ENCODE data around the gene DTNB. TPM values are rescaled to one million over a fixed set of nuclear protein-coding genes. Genes with fewer than 3 reads are reported as not detected.

DTNB gene
- polyA plus RNA-seq, 1 experiment, result 12.5 TPM

DNA sequence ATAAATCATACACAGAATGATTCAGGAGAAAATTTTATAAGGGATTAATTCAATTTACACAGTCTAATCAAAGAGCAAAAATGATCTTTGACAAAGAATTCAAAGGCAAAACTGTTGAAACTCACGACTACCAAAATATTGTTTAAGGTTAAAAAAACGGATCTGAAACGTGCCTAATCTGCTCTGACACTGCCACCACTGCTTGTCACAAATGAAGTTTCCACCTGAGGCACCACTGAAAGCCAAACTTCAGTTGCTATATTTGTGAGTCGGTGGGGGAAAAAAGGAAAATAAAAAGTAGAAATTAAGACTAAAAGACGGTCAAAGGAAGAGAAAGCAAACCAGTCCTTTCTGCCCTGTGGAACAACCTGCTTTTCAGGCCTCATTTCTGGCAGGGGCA lies 191.0 kb downstream of the DTNB start:
- no peak for DNase-seq (ENCODE audit: low read depth, low spot score)
- no peak overlapping the region for H3K4me3 ChIP-seq (ENCODE audit: low read depth, low read length)
- CTCF ChIA-PET, result interaction anchor here (1.1 to 1.5 kb wide), 2 partner anchors 121 to 173 kb away, joined by 5 to 7 read pairs; no protein-coding TSS in a partner anchor
- TF ChIP-seq, protein P1, sequence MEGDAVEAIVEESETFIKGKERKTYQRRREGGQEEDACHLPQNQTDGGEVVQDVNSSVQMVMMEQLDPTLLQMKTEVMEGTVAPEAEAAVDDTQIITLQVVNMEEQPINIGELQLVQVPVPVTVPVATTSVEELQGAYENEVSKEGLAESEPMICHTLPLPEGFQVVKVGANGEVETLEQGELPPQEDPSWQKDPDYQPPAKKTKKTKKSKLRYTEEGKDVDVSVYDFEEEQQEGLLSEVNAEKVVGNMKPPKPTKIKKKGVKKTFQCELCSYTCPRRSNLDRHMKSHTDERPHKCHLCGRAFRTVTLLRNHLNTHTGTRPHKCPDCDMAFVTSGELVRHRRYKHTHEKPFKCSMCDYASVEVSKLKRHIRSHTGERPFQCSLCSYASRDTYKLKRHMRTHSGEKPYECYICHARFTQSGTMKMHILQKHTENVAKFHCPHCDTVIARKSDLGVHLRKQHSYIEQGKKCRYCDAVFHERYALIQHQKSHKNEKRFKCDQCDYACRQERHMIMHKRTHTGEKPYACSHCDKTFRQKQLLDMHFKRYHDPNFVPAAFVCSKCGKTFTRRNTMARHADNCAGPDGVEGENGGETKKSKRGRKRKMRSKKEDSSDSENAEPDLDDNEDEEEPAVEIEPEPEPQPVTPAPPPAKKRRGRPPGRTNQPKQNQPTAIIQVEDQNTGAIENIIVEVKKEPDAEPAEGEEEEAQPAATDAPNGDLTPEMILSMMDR (IDR thresholded peaks at IDR 0.05; ENCODE audit: low read depth, low read length), result no peak
- POLR2A ChIA-PET, result no interaction called here
- no peaks in the 10 kb centered on the region for H3K27me3 ChIP-seq (ENCODE audit: control insufficient read depth, insufficient read depth, low read length)
- H3K9me3 ChIP-seq (ENCODE audit: control insufficient read depth, insufficient read depth, low read length), result no peaks in the 10 kb centered on the region; the same call in 1 of the 2 replicates
- peak overlapping the region; percentile 4 for H3K27ac ChIP-seq (ENCODE audit: low read depth, low read length)

DNA sequence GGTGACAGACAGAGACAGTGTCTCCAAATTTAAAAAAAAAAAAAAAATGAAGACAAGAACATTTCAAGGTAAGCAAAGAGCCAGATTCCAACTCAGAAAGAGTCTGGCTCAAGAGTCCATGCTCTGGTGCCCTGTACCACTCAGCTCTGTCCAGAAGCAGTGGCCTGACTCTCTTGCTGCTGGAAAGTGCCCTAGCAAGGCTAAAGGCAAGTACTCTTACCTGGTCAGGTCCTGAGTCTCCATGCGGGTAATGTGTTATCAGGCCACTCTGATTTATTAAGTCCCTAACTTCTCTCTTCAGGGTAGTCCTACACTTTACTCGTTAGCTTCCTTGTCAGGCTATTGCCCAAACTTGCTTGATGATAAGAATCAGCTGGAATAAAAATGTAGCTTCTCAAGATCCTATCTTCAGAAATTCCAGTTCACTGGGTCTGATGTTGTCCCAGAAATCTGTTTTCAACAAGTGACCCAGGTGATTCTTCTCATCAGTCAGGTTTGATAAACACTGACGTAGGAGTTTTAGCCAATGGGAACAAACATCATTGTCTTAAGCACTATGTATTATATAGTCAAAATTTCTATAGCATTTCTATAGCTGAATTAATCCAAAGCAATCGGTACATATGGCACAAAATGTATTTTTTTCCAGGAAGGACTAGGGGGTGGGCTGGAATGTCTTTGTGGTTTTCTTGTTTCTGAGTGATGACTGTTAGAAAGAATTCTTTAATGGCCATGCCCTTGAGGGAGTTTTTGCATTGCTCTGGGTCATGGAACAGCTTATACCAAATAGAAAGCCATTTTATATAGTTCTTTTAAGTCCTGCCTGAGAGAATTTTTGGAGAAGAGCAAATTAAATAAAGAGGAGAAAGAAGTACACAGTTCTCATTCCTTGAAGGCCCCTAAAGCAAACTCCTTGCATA lies 191.7 kb downstream of the DTNB start:
- Histone ChIP-seq H3K27me3 (ENCODE audit: control insufficient read depth, insufficient read depth, low read length) (no peaks in the 10 kb centered on the region), H3K4me3 (ENCODE audit: low read depth, low read length) (no peak overlapping the region), H3K27ac (ENCODE audit: low read depth, low read length) (no peak overlapping the region), H3K9me3 (ENCODE audit: control insufficient read depth, insufficient read depth, low read length) (no peaks in the 10 kb centered on the region; the same call in 1 of the 2 replicates)
- peak; percentile 8 for DNase-seq (ENCODE audit: low read depth, low spot score)
- POLR2A ChIA-PET, result no interaction called here
- TF ChIP-seq, protein P1 (IDR thresholded peaks at IDR 0.05; ENCODE audit: low read depth, low read length), result no peak
- CTCF ChIA-PET, result interaction anchor here (1.1 to 1.5 kb wide), 2 partner anchors 120 to 172 kb away, joined by 5 to 7 read pairs; no protein-coding TSS in a partner anchor

- Histone ChIP-seq H3K27ac (ENCODE audit: low read depth, low read length) (no peak overlapping the region), H3K9me3 (ENCODE audit: control insufficient read depth, insufficient read depth, low read length) (peaks cover 6% of the 10 kb centered on the region), H3K4me3 (ENCODE audit: low read depth, low read length) (no peak overlapping the region), H3K27me3 (ENCODE audit: control insufficient read depth, insufficient read depth, low read length) (no peaks in the 10 kb centered on the region)
- no peak for DNase-seq (ENCODE audit: low read depth, low spot score)
- TF ChIP-seq, protein P1 (IDR thresholded peaks at IDR 0.05; ENCODE audit: low read depth, low read length), result no peak
- CTCF ChIA-PET, result no interaction called here
- POLR2A ChIA-PET, result no interaction called here
These were observed 192.8 kb downstream of the DTNB start for GRCh38 chr2:25480561-25480960.

- TF ChIP-seq, protein P1 (IDR thresholded peaks at IDR 0.05; ENCODE audit: low read depth, low read length), result no peak
- POLR2A ChIA-PET, result no interaction called here
- Histone ChIP-seq H3K4me3 (ENCODE audit: low read depth, low read length) (no peak overlapping the region), H3K9me3 (ENCODE audit: control insufficient read depth, insufficient read depth, low read length) (peaks cover 13% of the 10 kb centered on the region), H3K27ac (ENCODE audit: low read depth, low read length) (no peak overlapping the region), H3K27me3 (ENCODE audit: control insufficient read depth, insufficient read depth, low read length) (no peaks in the 10 kb centered on the region)
- DNase-seq (ENCODE audit: low read depth, low spot score), result no peak
- CTCF ChIA-PET, result no interaction called here
These were observed 193.6 kb downstream of the DTNB start for GRCh38 chr2:25479761-25480160.

- ChIA-PET CTCF (no interaction called here), POLR2A (no interaction called here)
- DNase-seq (ENCODE audit: low read depth, low spot score), result no peak
- TF ChIP-seq, protein P1 (IDR thresholded peaks at IDR 0.05; ENCODE audit: low read depth, low read length), result no peak
- peaks cover 13% of the 10 kb centered on the region for H3K9me3 ChIP-seq (ENCODE audit: control insufficient read depth, insufficient read depth, low read length)
- H3K27me3 ChIP-seq (ENCODE audit: control insufficient read depth, insufficient read depth, low read length), result no peaks in the 10 kb centered on the region
- H3K27ac ChIP-seq (ENCODE audit: low read depth, low read length), result no peak overlapping the region
- H3K4me3 ChIP-seq (ENCODE audit: low read depth, low read length), result no peak overlapping the region
These were observed 194.6 kb downstream of the DTNB start for GRCh38 chr2:25478736-25479135.

All from AG04450 (cell line).